Measurements from ENCODE around the gene ADD1.

The ADD1 gene

GRCh38 chr4:2823671-2824328 is 19.8 kb upstream of the ADD1 start:
- DNase-seq, result no peak

- DNase-seq, result no peak
Measured at GRCh38 chr4:2824329-2824835, 19.3 kb upstream of the ADD1 start.

GRCh38 chr4:2824836-2825381 is 18.7 kb upstream of the ADD1 start:
- no peak for DNase-seq

- DNase-seq, result no peak
Measured at GRCh38 chr4:2825740-2826139, 17.9 kb upstream of the ADD1 start.

- no peak for DNase-seq
Measured at GRCh38 chr4:2827071-2827873, 16.4 kb upstream of the ADD1 start.

GRCh38 chr4:2827874-2828751 is 15.5 kb upstream of the ADD1 start:
- no peak for DNase-seq

- no peak for DNase-seq
Measured at GRCh38 chr4:2828758-2829181, 14.9 kb upstream of the ADD1 start.

GRCh38 chr4:2829321-2829932 is 14.2 kb upstream of the ADD1 start:
- DNase-seq, result no peak

- DNase-seq, result no peak
Measured at GRCh38 chr4:2829933-2830451, 13.7 kb upstream of the ADD1 start.

GRCh38 chr4:2830632-2831610 is 12.7 kb upstream of the ADD1 start:
- no peak for DNase-seq

GRCh38 chr4:2831611-2832308 is 11.9 kb upstream of the ADD1 start:
- DNase-seq, result no peak

GRCh38 chr4:2832309-2832980 is 11.2 kb upstream of the ADD1 start:
- no peak for DNase-seq

- no peak for DNase-seq
Measured at GRCh38 chr4:2832981-2833670, 10.5 kb upstream of the ADD1 start.

- no peak for DNase-seq
Measured at GRCh38 chr4:2833671-2834000, 10.0 kb upstream of the ADD1 start.

GRCh38 chr4:2834001-2834921 is 9.4 kb upstream of the ADD1 start:
- DNase-seq, result no peak

GRCh38 chr4:2835978-2836377 is 7.7 kb upstream of the ADD1 start:
- DNase-seq, result no peak

GRCh38 chr4:2836391-2836859 is 7.2 kb upstream of the ADD1 start:
- no peak for DNase-seq

Data from activated CD4-positive, alpha-beta T cell treated with anti-CD3 and anti-CD28 coated beads for 1 hour (primary cell).